CD14-positive monocyte (primary cell): ENCODE results near the gene KIAA1328. TPM values are rescaled to one million over a fixed set of nuclear protein-coding genes. Genes with fewer than 3 reads are reported as not detected.

Source experiments
- DNase-seq, 3 donors: peaks; one replicate each; pipeline ENCODE4 v3.0.0-alpha.2; 2011 to 2022
- H2AFZ ChIP-seq: 2 replicates; pipeline ENCODE4 v1.6.0; 2012; ENCODE audit warnings: mild to moderate bottlenecking, low read depth, low read length, inconsistent platforms; ENCODE audit not compliant: insufficient read depth, poor library complexity, severe bottlenecking
- H3K27ac ChIP-seq, 2 donors: 1 replicate in 1 of 2; 2 replicates in 1 of 2; pipeline ENCODE4 v1.5.1; 2012 to 2013; ENCODE audit warnings: low read length in 2 of 2, control low read depth in 1 of 2, inconsistent platforms in 1 of 2, low read depth in 1 of 2, mild to moderate bottlenecking in 1 of 2
- H3K27me3 ChIP-seq, 2 donors: one replicate each; pipeline versions ENCODE4 v1.6.0 to v1.6.1; 2011 to 2013; ENCODE audit warnings: low read length in 2 of 2; ENCODE audit not compliant: control insufficient read depth in 2 of 2, insufficient read depth in 2 of 2
- H3K36me3 ChIP-seq, 2 donors: replicated peaks in 1 of 2; 1 replicate in 1 of 2; 2 replicates in 1 of 2; pipeline versions ENCODE4 v1.5.1 to v1.6.1; 2012 to 2013; ENCODE audit warnings: low read length in 2 of 2, control low read depth in 1 of 2, inconsistent platforms in 1 of 2, mild to moderate bottlenecking in 1 of 2; ENCODE audit not compliant: insufficient read depth in 2 of 2, control insufficient read depth in 1 of 2
- H3K4me1 ChIP-seq, 2 donors: 1 replicate in 1 of 2; 2 replicates in 1 of 2; pipeline versions ENCODE4 v1.5.1 to v1.6.1; 2012 to 2013; ENCODE audit warnings: low read length in 2 of 2, control low read depth in 1 of 2, inconsistent platforms in 1 of 2, mild to moderate bottlenecking in 1 of 2, moderate library complexity in 1 of 2; ENCODE audit not compliant: insufficient read depth in 2 of 2, control insufficient read depth in 1 of 2
- H3K4me2 ChIP-seq: replicated peaks from 2 replicates; pipeline ENCODE3; 2012; ENCODE audit warnings: low read length, moderate library complexity, mild to moderate bottlenecking; ENCODE audit not compliant: poor library complexity, severe bottlenecking; ENCODE audit errors: extremely low read depth
- H3K4me3 ChIP-seq, 3 experiments: fragments of 200-600 bp in 1 of 3; sonication (generic) in 1 of 3; replicated peaks in 1 of 3; 1 replicate in 2 of 3; 2 replicates in 1 of 3; pipeline ENCODE4 v1.5.1; 2011 to 2013; ENCODE audit warnings: low read length in 3 of 3, mild to moderate bottlenecking in 3 of 3, control low read depth in 2 of 3, low read depth in 2 of 3, inconsistent platforms in 1 of 3, moderate library complexity in 1 of 3
- H3K79me2 ChIP-seq: 2 replicates; pipeline ENCODE4 v1.6.0; 2012; ENCODE audit warnings: mild to moderate bottlenecking, control low read depth, inconsistent platforms, low read length, moderate library complexity; ENCODE audit not compliant: insufficient read depth
- H3K9ac ChIP-seq: 2 replicates; pipeline ENCODE4 v1.6.0; 2017; ENCODE audit warnings: low read length, mild to moderate bottlenecking; ENCODE audit not compliant: insufficient read depth, poor library complexity, severe bottlenecking
- H3K9me3 ChIP-seq, 2 donors: replicated peaks in 1 of 2; 1 replicate in 1 of 2; 2 replicates in 1 of 2; pipeline versions ENCODE4 v1.5.1 to v1.6.1; 2012 to 2013; ENCODE audit warnings: low read length in 2 of 2, control low read depth in 1 of 2; ENCODE audit not compliant: control insufficient read depth in 1 of 2, insufficient read depth in 1 of 2
- H4K20me1 ChIP-seq: 2 replicates; pipeline ENCODE4 v1.6.0; 2012; ENCODE audit warnings: mild to moderate bottlenecking, low read length, control low read depth, moderate library complexity; ENCODE audit not compliant: insufficient read depth
- H3K27ac Mint-ChIP-seq, 7 donors: one replicate each; pipeline ENCODE4 v1.8.0; 2020; ENCODE audit warnings: mild to moderate bottlenecking in 7 of 7, mixed read lengths in 7 of 7, moderate library complexity in 6 of 7, inconsistent platforms in 2 of 7
- H3K27me3 Mint-ChIP-seq, 3 donors: one replicate each; pipeline ENCODE4 v1.8.0; 2021 to 2022; ENCODE audit warnings: low read depth in 3 of 3, mild to moderate bottlenecking in 3 of 3, mixed read lengths in 3 of 3, moderate library complexity in 3 of 3, inconsistent platforms in 1 of 3
- H3K36me3 Mint-ChIP-seq, 2 donors: one replicate each; pipeline ENCODE4 v1.8.0; 2020; ENCODE audit warnings: mixed read lengths in 2 of 2, inconsistent platforms in 1 of 2, mild to moderate bottlenecking in 1 of 2
- H3K4me1 Mint-ChIP-seq: one replicate; pipeline ENCODE4 v1.8.0; 2020; ENCODE audit warnings: mild to moderate bottlenecking, mixed read lengths
- H3K4me3 Mint-ChIP-seq, 2 donors: one replicate each; pipeline ENCODE4 v1.8.0; 2020; ENCODE audit warnings: mild to moderate bottlenecking in 2 of 2, mixed read lengths in 2 of 2, moderate library complexity in 1 of 2
- H3K9me3 Mint-ChIP-seq, 7 donors: one replicate each; pipeline ENCODE4 v1.8.0; 2020 to 2022; ENCODE audit warnings: mixed read lengths in 7 of 7, mild to moderate bottlenecking in 6 of 7, moderate library complexity in 6 of 7, inconsistent platforms in 2 of 7
- WGBS: methylation state at CpG from one replicate; pipeline ENCODE4 v1.1.5; 2013; ENCODE audit warnings: missing lambda C conversion rate; ENCODE audit not compliant: insufficient coverage; 5-methylcytosine and 5-hydroxymethylcytosine counted together
- intact Hi-C, 2 donors: fragments of 100-400 bp; cut with micrococcal nuclease; formaldehyde crosslinking; loops; one replicate each; pipeline versions ENCODE4 v1.15.0 to v1.15.1; 2023
- polyA plus RNA-seq, 3 donors: library from polyadenylated mRNA; depleted of rRNA in 1 of 3; unstranded in 2 of 3; stranded (reverse) in 1 of 3; fragments of 300-500 nt in 2 of 3; fragments of >200 nt in 1 of 3; fragmentation: Illumina TruSeq in 2 of 3; gene quantifications; 1 replicate in 2 of 3; 2 replicates in 1 of 3; pipeline ENCODE4 v1.2.3, GENCODE V29; 2012 to 2021
- TF ChIP-seq, protein P1 (sequence below): fragments of 200-600 bp; IDR thresholded peaks from one replicate; pipeline ENCODE4 v1.8.0; 2022; ENCODE audit warnings: antibody characterized with exemption, mild to moderate bottlenecking

The KIAA1328 gene
- polyA plus RNA-seq, 3 donors: 3.7 to 3.9 (median 3.8) TPM

DNA sequence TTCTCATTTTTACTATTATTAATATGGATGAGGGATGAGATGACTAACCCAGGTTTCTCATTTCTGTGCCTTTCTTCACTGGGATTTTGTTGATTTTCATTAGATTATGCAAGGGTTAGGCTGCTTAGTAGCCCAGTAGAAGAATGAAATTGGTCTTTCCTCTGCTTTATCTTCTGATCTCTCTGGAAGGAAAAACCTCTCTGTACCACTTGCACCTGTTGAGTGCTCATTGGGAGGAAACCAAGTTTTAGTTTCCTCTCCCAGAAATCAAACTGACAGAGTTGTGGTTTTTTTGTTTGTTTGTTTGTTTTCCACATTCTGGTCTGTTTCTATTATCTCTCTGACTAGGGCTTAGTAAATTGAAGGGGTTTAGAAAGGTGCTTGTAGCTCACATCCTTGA is 60.8 kb downstream of the KIAA1328 start:
- no peaks in the 10 kb centered on the region for H3K4me1 Mint-ChIP-seq
- H3K36me3 ChIP-seq: no peaks in the 10 kb centered on the region
- intact Hi-C loops: no loop called here
- H3K4me1 ChIP-seq: no peaks in the 10 kb centered on the region
- H3K4me2 ChIP-seq: no peak overlapping the region
- no peaks in the 10 kb centered on the region for H3K79me2 ChIP-seq
- H3K27me3 Mint-ChIP-seq: no peaks in the 10 kb centered on the region
- H3K27me3 ChIP-seq: no peaks in the 10 kb centered on the region
- H3K9ac ChIP-seq: no peak overlapping the region
- no peak overlapping the region for H3K4me3 ChIP-seq
- H3K9me3 Mint-ChIP-seq: peaks cover 0 to 2% (median 0%) of the 10 kb centered on the region in 7 donors
- H3K27ac ChIP-seq: no peak overlapping the region
- no peaks in the 10 kb centered on the region for H4K20me1 ChIP-seq
- peaks cover 12 to 23% of the 10 kb centered on the region in 2 donors for H3K36me3 Mint-ChIP-seq
- TF ChIP-seq, protein P1, sequence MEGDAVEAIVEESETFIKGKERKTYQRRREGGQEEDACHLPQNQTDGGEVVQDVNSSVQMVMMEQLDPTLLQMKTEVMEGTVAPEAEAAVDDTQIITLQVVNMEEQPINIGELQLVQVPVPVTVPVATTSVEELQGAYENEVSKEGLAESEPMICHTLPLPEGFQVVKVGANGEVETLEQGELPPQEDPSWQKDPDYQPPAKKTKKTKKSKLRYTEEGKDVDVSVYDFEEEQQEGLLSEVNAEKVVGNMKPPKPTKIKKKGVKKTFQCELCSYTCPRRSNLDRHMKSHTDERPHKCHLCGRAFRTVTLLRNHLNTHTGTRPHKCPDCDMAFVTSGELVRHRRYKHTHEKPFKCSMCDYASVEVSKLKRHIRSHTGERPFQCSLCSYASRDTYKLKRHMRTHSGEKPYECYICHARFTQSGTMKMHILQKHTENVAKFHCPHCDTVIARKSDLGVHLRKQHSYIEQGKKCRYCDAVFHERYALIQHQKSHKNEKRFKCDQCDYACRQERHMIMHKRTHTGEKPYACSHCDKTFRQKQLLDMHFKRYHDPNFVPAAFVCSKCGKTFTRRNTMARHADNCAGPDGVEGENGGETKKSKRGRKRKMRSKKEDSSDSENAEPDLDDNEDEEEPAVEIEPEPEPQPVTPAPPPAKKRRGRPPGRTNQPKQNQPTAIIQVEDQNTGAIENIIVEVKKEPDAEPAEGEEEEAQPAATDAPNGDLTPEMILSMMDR: no peak
- H3K27ac Mint-ChIP-seq: no peak overlapping the region
- no peaks in the 10 kb centered on the region for H3K9me3 ChIP-seq
- no peak for DNase-seq
- H2AFZ ChIP-seq: no peak overlapping the region
- no peak overlapping the region for H3K4me3 Mint-ChIP-seq

DNA sequence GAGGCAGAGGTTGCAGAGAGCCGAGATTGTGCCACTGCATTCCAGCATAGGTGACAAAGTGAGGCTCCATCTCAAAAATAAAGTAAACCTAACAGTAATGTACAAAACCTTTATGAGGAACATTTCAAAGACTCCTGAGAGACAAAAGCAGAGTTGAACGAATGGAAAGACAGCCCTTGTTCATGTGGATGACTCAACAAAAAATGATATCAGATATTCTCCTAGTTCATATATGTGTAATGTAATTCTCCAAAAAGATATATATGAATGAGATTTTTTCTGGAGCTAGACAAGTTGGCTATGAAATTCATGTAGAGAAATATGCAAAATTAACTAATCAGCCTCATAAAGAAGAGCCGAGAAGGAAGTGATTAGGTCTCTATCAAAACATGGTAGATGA is 61.7 kb downstream of the KIAA1328 start:
- Mint-ChIP-seq H3K27ac (no peak overlapping the region), H3K27me3 (no peaks in the 10 kb centered on the region), H3K36me3 (peaks cover 10 to 20% of the 10 kb centered on the region in 2 donors), H3K4me3 (no peak overlapping the region), H3K9me3 (no peaks in the 10 kb centered on the region), H3K4me1 (no peaks in the 10 kb centered on the region)
- H3K4me3 ChIP-seq: no peak overlapping the region
- no peak overlapping the region for H2AFZ ChIP-seq
- H4K20me1 ChIP-seq: no peaks in the 10 kb centered on the region
- no peak overlapping the region for H3K27ac ChIP-seq
- no peaks in the 10 kb centered on the region for H3K36me3 ChIP-seq
- H3K9ac ChIP-seq: no peak overlapping the region
- H3K4me2 ChIP-seq: no peak overlapping the region
- no peaks in the 10 kb centered on the region for H3K79me2 ChIP-seq
- intact Hi-C loops: no loop called here
- H3K9me3 ChIP-seq: no peaks in the 10 kb centered on the region
- DNase-seq: no peak
- no CpG with 5 or more reads among the region's 3 CpGs for WGBS
- H3K27me3 ChIP-seq: no peaks in the 10 kb centered on the region
- H3K4me1 ChIP-seq: no peaks in the 10 kb centered on the region
- TF ChIP-seq, protein P1: no peak
